Neural crest cell (in vitro differentiated cells): ENCODE measurements around the gene EMP3. TPM values are rescaled to one million over a fixed set of nuclear protein-coding genes. Genes with fewer than 3 reads are reported as not detected.

Experiments used
- DNase-seq: peaks from one replicate; pipeline ENCODE4 v3.0.0; 2021; ENCODE audit warnings: low read depth, mixed read lengths, low spot score
- H3K27ac Mint-ChIP-seq: one replicate; pipeline ENCODE4 v1.8.0; 2021; ENCODE audit warnings: mild to moderate bottlenecking, mixed read lengths; ENCODE audit not compliant: unreplicated experiment
- H3K27me3 Mint-ChIP-seq: 2 replicates; pipeline ENCODE4 v1.8.0; 2021; ENCODE audit warnings: low read depth, mild to moderate bottlenecking, mixed read lengths
- H3K36me3 Mint-ChIP-seq: 2 replicates; pipeline ENCODE4 v1.8.0; 2021; ENCODE audit warnings: low read depth, mild to moderate bottlenecking, mixed read lengths
- H3K4me1 Mint-ChIP-seq: 2 replicates; pipeline ENCODE4 v1.8.0; 2021; ENCODE audit warnings: mixed read lengths
- H3K4me3 Mint-ChIP-seq: one replicate; pipeline ENCODE4 v1.8.0; 2021; ENCODE audit warnings: mild to moderate bottlenecking, mixed read lengths
- H3K9me3 Mint-ChIP-seq: 2 replicates; pipeline ENCODE4 v1.8.0; 2021; ENCODE audit warnings: mixed read lengths
- CTCF ChIP-seq: fragments of 200-600 bp; sonication (generic); conservative IDR thresholded peaks from 2 replicates; pipeline ENCODE4 v1.5.0; 2021; ENCODE audit warnings: antibody characterized with exemption, mild to moderate bottlenecking
- total RNA-seq: library from RNA; stranded (reverse); gene quantifications from 2 replicates; pipeline ENCODE4 v1.2.1, GENCODE V29; 2021

EMP3 gene
- total RNA-seq, 1 donor from 2014 or later = 30.5 TPM

DNA sequence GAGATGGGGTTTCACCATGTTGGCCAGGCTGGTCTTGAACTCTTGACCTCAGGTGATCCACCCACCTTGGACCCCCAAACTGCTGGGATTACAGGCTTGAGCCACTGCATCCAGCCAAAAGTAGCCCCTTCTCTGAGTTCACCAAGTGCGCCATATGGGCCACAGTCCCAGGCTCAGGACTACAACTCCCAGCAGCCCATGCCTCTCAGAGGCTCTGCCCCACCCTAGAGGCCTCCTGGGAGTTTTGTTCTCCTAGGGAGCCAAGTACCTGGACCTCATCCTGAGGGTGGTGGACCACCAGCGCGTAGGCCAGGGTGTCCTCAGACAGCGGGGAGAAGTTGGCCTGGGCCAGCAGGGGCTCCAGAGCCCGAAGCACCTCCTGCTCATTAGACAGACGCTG, 19.5 kb downstream of the EMP3 start:
- Mint-ChIP-seq H3K27ac (no peak overlapping the region), H3K9me3 (no peaks in the 10 kb centered on the region), H3K27me3 (peaks cover 11% of the 10 kb centered on the region), H3K4me1 (no peaks in the 10 kb centered on the region), H3K36me3 (no peaks in the 10 kb centered on the region), H3K4me3 (no peak overlapping the region)
- no peak for DNase-seq
- TF ChIP-seq CTCF = no peak

- H3K27ac Mint-ChIP-seq = no peak overlapping the region
- no peaks in the 10 kb centered on the region for H3K9me3 Mint-ChIP-seq
- peaks cover 14% of the 10 kb centered on the region for H3K27me3 Mint-ChIP-seq
- no peak for TF ChIP-seq CTCF
- DNase-seq = no peak
- no peak overlapping the region for H3K4me3 Mint-ChIP-seq
- peaks cover 3% of the 10 kb centered on the region for H3K4me1 Mint-ChIP-seq
- no peaks in the 10 kb centered on the region for H3K36me3 Mint-ChIP-seq
Measured at GRCh38 chr19:48346191-48346590, 20.8 kb downstream of the EMP3 start.

- DNase-seq = no peak
- Mint-ChIP-seq H3K27ac (peak overlapping the region; percentile 86), H3K4me3 (no peak overlapping the region), H3K27me3 (peaks cover 21% of the 10 kb centered on the region), H3K36me3 (no peaks in the 10 kb centered on the region), H3K9me3 (no peaks in the 10 kb centered on the region), H3K4me1 (peaks cover 4% of the 10 kb centered on the region)
- no peak for TF ChIP-seq CTCF
Measured at GRCh38 chr19:48348045-48348444, 22.7 kb downstream of the EMP3 start.

DNA sequence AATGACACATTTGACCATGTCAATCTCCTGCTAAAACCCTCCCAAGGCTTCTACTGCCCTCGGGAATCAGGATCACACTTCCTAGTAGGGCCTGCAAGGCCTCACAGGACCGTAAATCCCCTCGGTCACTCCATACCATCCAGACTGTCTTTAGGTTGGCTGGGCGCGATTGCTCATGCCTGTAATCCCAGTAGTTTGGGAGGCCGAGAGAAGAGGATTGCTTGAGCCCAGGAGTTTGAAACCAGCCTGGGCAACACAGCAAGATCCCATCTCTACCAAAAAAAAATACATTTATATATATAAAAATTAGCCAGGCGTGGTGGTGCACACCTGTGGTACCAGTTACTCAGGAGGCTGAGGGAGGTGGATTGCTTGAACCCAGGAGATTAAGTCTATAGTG, 23.4 kb downstream of the EMP3 start:
- H3K27ac Mint-ChIP-seq = no peak overlapping the region

GRCh38 chr19:48350856-48351255, 25.5 kb downstream of the EMP3 start:
- Mint-ChIP-seq H3K27me3 (peaks cover 33% of the 10 kb centered on the region), H3K9me3 (no peaks in the 10 kb centered on the region), H3K36me3 (no peaks in the 10 kb centered on the region), H3K27ac (no peak overlapping the region), H3K4me3 (no peak overlapping the region), H3K4me1 (peaks cover 25% of the 10 kb centered on the region)
- no peak for DNase-seq
- no peak for TF ChIP-seq CTCF

More for the DNA sequence above, 23.4 kb downstream of the EMP3 start:
- Mint-ChIP-seq H3K27me3 (peaks cover 26% of the 10 kb centered on the region), H3K36me3 (no peaks in the 10 kb centered on the region), H3K4me1 (peaks cover 8% of the 10 kb centered on the region), H3K4me3 (no peak overlapping the region), H3K9me3 (no peaks in the 10 kb centered on the region)
- no peak for DNase-seq
- TF ChIP-seq CTCF = no peak

DNA sequence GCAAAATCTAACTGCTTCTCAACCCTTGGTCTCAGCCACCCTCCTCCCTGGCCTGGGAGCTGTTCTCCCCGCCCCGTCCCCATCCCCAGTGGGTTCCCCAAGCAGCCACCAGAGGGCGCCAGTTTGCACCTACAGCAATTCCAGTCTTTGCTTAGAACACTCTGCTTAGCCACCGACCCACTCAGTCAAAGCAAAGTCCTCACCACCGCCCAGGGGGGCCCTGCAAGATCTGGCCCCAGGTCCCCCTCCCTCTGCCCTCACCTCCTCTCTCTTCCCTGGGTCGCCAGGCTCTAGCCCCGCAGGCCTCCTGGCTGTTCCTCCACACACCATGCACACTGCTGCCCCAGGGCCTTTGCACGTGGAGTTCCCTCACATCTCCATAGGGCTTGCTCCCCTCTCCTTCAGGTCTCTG, 26.0 kb downstream of the EMP3 start:
- no peaks in the 10 kb centered on the region for H3K36me3 Mint-ChIP-seq
- peaks cover 36% of the 10 kb centered on the region for H3K27me3 Mint-ChIP-seq
- H3K27ac Mint-ChIP-seq = no peak overlapping the region
- peak; percentile 78 for TF ChIP-seq CTCF
- peak; percentile 85 for DNase-seq
- no peak overlapping the region for H3K4me3 Mint-ChIP-seq
- no peaks in the 10 kb centered on the region for H3K9me3 Mint-ChIP-seq
- peaks cover 27% of the 10 kb centered on the region for H3K4me1 Mint-ChIP-seq
